Measurements from ENCODE around the gene ANTKMT.
"Not testable (repeated sequence)": the region's sequence is repeated elsewhere in the genome, so short reads cannot be mapped to it uniquely, and the experiment has no call there.

The ANTKMT gene

DNA sequence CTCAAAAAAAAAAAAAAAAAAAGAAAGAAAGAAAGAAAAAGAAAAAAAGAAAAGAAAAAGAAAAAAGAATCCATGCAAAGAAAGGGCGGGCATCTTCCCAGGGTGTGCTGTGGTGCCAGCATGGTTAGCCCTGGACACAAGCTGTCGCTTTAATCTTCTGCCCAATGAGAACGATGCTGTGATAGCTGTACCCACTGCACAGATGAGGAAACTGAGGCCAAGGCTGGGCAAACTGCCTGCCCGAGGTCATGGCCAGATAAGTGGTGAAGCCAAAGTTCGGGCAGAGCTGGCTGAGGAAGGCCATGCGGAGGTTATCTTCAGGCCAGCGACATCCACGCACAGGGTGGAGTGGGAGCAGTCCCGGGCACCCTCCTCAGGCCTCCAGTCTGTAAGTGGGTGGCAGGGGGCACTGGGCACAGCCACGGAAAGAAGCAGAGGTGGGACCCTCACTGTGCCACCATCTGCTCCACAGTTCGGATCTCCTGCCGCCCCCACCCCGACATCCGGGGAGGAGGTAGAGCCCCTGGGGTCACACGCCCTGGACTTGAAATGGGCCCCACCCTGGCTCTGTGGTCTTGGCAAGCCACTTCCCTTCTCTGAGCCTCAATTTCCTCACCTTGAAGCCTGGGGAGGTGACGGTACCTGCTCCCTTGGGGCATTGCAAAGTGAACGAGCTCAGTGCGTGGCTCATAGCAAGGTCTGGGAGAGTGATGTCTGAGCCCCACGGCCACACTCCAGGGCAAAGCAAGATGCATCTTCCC, 21.9 kb upstream of the ANTKMT start:
- no peak for DNase-seq (ENCODE audit: low read depth in 1 of 2, low spot score in 1 of 2)

- DNase-seq (ENCODE audit: low read depth in 1 of 2, low spot score in 1 of 2) = no peak
Measured at GRCh38 chr16:700684-701584, 20.0 kb upstream of the ANTKMT start.

GRCh38 chr16:702341-702740, 18.6 kb upstream of the ANTKMT start:
- DNase-seq (ENCODE audit: low read depth in 1 of 2, low spot score in 1 of 2) = no peak

- no peak for DNase-seq (ENCODE audit: low read depth in 1 of 2, low spot score in 1 of 2)
Measured at GRCh38 chr16:703406-703805, 17.5 kb upstream of the ANTKMT start.

GRCh38 chr16:704047-704446, 16.9 kb upstream of the ANTKMT start:
- no peak for DNase-seq (ENCODE audit: low read depth in 1 of 2, low spot score in 1 of 2)

DNA sequence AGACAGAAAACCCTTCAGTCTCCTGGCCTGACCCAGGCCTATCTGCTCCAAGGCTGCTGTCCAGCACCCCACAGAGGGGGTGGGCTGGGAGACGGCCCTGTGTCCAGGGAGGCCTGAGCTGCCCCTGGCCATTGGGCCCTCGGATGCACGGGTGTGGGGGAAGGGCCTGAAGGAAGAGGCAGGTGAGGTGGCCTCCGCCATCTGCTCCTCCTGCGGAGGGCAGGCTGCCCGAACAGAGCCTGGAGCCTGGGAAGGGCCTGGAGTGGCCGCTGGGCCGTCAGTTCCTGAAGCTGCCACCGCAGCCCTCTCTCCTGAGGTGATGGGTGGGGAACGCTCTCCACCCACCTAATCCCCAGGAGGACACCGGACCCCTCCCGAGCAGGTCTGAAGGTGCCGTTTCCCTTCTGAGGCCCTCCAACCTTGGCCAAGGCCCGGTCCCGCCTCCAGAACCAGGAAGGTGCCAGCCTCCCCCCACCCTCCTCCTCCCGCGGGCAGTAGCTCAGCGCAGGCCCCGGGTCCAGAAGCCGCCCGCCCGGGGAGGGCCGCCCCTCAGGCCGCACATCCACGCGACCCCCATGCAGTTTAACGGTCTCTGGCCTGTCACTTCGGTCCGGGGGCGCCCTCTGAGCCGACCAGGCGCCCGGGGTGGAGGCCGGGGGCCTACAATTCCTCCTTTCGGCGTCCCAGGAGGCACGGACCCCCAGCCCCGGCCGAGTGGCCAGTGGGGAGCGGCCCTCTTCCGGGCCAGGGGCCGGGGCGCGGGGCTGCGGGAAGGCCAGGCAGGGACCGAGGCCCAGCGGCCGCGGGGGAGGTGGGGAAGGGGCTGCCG, 16.2 kb upstream of the ANTKMT start:
- no peak for DNase-seq (ENCODE audit: low read depth in 1 of 2, low spot score in 1 of 2)

- no peak for DNase-seq (ENCODE audit: low read depth in 1 of 2, low spot score in 1 of 2)
Measured at GRCh38 chr16:705431-706188, 15.3 kb upstream of the ANTKMT start, which contains the start of gene FBXL16. FBXL16 (minus strand) TSS chr16:705801; CDS start chr16:697405, 8,396 bp downstream.

- DNase-seq (ENCODE audit: low read depth in 1 of 2, low spot score in 1 of 2) = no peak
Measured at GRCh38 chr16:706189-707061, 14.5 kb upstream of the ANTKMT start.

DNA sequence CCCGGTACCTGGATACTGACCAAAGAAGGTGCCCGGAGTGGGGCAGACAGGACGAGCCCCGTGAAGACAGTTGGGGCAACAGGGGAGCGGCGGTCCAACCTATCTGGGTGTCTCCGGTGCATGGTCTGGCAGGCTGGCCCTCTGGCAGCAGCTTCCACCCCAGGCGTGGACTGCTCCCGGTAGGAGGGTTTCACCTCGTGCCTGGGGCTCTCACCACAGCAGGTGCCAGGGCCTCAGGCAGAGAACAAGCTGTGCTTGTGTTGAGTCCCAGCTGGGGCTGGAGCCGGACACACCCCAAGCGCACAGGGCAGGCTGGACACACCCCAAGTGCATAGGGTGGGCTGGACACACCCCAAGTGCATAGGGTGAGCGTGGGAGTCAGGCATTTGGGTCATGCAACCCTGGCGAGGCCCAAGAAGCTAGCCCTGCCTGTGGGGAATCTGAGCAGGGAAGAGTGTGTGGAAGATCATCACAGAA, 13.8 kb upstream of the ANTKMT start:
- DNase-seq (ENCODE audit: low read depth in 1 of 2, low spot score in 1 of 2) = no peak

DNA sequence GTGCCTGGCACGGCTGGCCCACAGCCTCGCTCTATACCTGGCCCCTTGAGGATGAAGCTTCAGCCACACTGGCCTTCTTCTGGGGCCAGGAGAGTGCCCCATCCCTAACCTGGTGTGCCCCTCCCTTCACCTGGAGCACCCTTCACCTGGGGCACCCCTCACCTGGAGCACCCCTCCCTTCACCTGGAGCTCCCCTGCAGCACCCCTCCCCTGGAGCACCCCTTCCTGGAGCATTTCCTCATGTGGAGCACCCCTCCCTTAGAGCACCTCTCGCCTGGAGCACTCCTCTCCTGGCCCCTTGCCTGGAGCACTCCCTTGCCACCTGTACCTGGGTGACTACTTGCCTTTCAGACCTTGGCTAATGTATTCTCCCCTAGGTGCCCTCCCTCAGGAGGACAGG, 12.9 kb upstream of the ANTKMT start:
- DNase-seq (ENCODE audit: low read depth in 1 of 2, low spot score in 1 of 2) = no peak

GRCh38 chr16:708959-709358, 12.0 kb upstream of the ANTKMT start:
- DNase-seq (ENCODE audit: low read depth in 1 of 2, low spot score in 1 of 2) = no peak

- no peak for DNase-seq (ENCODE audit: low read depth in 1 of 2, low spot score in 1 of 2)
Measured at GRCh38 chr16:709566-710499, 11.1 kb upstream of the ANTKMT start.

GRCh38 chr16:710500-711075, 10.4 kb upstream of the ANTKMT start:
- DNase-seq (ENCODE audit: low read depth in 1 of 2, low spot score in 1 of 2) = no peak

DNA sequence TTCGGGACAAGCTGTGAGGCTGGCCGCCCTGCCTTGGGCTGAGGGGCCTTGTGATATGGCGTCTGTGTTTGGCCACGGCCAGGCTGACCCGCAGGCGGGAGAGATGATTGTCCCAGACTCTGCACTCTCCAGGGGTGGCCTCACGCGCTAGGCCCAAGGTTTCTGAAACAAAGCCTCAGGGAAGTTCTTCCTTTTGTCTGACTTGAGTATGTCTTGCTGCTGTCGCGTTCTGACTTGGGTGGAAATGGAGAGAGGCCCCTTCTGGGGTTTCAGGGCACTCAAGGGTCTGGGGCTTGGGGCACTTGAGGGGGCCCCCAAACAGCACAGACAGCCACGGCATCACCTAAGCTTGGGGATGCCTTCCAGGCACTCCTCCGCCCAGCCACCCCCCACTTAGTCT, 9.9 kb upstream of the ANTKMT start:
- no peak for DNase-seq (ENCODE audit: low read depth in 1 of 2, low spot score in 1 of 2)

GRCh38 chr16:711548-712320, 9.2 kb upstream of the ANTKMT start:
- DNase-seq (ENCODE audit: low read depth in 1 of 2, low spot score in 1 of 2) = peak; percentile 67 to 70

DNA sequence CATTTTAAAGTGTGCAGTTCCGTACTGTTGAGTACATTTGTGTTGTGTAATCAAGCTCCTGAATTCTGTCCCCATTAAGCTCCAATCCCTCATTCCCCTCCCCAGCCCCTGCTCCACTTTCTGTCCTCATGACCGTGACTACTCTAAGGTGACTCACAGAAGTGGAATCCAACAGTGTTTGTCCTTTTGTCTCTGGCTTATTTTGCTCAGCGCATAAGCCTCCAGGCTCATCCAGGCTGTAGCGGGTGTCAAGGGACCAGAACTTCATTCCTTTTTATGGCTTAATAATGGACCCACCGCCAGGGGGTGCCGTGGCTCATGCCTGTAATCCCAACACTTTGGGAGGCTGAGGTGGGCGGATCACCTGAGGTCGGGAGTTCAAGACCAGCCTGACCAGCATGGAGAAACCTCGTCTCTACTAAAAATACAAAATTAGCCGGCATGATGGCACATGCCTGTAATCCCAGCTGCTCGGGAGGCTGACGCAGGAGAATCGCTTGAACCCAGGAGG, 8.2 kb upstream of the ANTKMT start:
- DNase-seq (ENCODE audit: low read depth in 1 of 2, low spot score in 1 of 2) = not testable (repeated sequence)

DNA sequence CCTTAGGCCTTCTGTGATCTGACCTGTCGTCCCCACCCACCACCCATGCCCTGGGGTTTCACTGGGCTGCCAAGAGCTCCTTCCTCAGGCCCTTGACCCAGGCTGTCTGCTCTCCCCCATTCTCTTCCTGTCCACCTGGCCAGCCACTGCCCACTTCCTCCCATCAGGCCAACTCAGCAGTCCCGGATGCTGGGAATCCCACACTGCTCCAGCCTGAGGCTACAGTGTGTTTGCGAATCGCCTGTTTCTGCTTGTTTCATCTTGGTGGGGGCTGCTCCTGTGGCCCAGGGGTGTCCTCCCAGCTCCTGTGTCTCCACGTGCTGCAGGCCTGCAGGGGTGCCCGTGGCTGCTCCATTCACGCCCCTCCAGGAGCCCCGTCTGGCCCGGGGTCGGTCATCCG, 6.9 kb upstream of the ANTKMT start:
- DNase-seq (ENCODE audit: low read depth in 1 of 2, low spot score in 1 of 2) = no peak
